HG03565 (cell line): ENCODE data around the gene SRSF9.

Source experiments
- ATAC-seq: cut with Tn5 transposase; IDR thresholded peaks from one replicate; pipeline ENCODE4 v1.9.1; 2021; ENCODE audit warnings: mild to moderate bottlenecking, moderate library complexity; ENCODE audit not compliant: unreplicated experiment

The SRSF9 gene

GRCh38 chr12:120413901-120414695 lies 55.5 kb downstream of the SRSF9 start:
- ATAC-seq = no peak

- ATAC-seq = no peak
Observed at GRCh38 chr12:120412421-120412820, 57.1 kb downstream of the SRSF9 start.
